ENCODE measurements around the gene LBP.

GRCh38 chr20:38358556-38358955 is 12.3 kb downstream of the LBP start:
- TF ChIP-seq EP300 (IDR thresholded peaks at IDR 0.05; ENCODE audit: borderline replicate concordance) (no peak), RAD21 (IDR thresholded peaks at IDR 0.05; ENCODE audit: low read depth) (no peak), TCF12 (IDR thresholded peaks at IDR 0.05; ENCODE audit: low read depth) (no peak), USF1 (IDR thresholded peaks at IDR 0.05) (no peak), TEAD4 (IDR thresholded peaks at IDR 0.05) (no peak), MAX (IDR thresholded peaks at IDR 0.05) (no peak), YY1 (IDR thresholded peaks at IDR 0.05; ENCODE audit: low read depth) (no peak), TAF1 (IDR thresholded peaks at IDR 0.05; ENCODE audit: low read depth) (no peak), ZBTB7A (IDR thresholded peaks at IDR 0.05; ENCODE audit: low read depth) (no peak), REST (IDR thresholded peaks at IDR 0.05; ENCODE audit: low read depth) (no peak), CEBPB (IDR thresholded peaks at IDR 0.05) (no peak), CREB1 (IDR thresholded peaks at IDR 0.05; ENCODE audit: low read depth) (no peak)

All from Ishikawa (cell line).